Measurements from ENCODE around the gene KCNAB1. TPM values are rescaled to one million over a fixed set of nuclear protein-coding genes. Genes with fewer than 3 reads are reported as not detected.

The KCNAB1 gene
- total RNA-seq, 1 donor from 2014 or later: 3.9 TPM

GRCh38 chr3:156388497-156389448 lies 268.4 kb downstream of the KCNAB1 start:
- Histone ChIP-seq H3K36me3 (no peaks in the 10 kb centered on the region), H3K27ac (no peak overlapping the region), H3K27me3 (no peaks in the 10 kb centered on the region), H3K4me3 (no peak overlapping the region), H3K4me1 (no peaks in the 10 kb centered on the region), H3K9me3 (no peaks in the 10 kb centered on the region)
- TF ChIP-seq POLR2A (IDR thresholded peaks at IDR 0.05): no peak
- TF ChIP-seq POLR2AphosphoS5 (IDR thresholded peaks at IDR 0.05; ENCODE audit: insufficient read depth in 1 of 2, low read depth in 1 of 2): no peak
- DNase-seq (ENCODE audit: extremely low spot score in 2 of 2): no peak
- intact Hi-C loops (cut with DNase I): no loop called here

DNA sequence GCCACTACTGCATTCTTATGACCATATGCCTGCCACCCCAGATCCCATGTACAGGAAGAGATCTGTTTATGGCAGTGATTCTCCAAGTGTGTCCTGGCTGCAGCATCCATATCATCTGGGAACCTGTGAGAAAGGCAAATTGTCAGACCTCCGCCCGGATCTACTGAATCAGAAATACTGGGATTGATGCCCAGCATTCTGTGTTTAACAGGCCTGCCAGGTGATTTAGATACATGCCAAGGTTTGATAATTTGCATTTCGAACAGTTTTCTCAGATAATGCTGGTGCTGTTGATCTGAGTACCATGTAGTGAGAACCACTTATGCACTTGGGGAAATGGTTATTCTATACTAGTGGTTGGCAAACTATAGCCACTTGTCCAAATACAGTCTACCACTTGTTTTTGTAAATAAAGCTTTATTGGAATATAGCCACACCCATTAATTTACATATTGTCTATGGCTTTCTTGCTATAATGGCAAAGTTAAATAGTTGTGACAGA lies 269.1 kb downstream of the KCNAB1 start:
- Histone ChIP-seq H3K27ac (no peak overlapping the region), H3K9me3 (no peaks in the 10 kb centered on the region), H3K36me3 (no peaks in the 10 kb centered on the region), H3K4me3 (no peak overlapping the region), H3K27me3 (no peaks in the 10 kb centered on the region), H3K4me1 (no peaks in the 10 kb centered on the region)
- TF ChIP-seq POLR2AphosphoS5 (IDR thresholded peaks at IDR 0.05; ENCODE audit: insufficient read depth in 1 of 2, low read depth in 1 of 2) (no peak), POLR2A (IDR thresholded peaks at IDR 0.05) (no peak), CTCF (IDR thresholded peaks at IDR 0.05) (no peak)
- intact Hi-C loops (cut with DNase I): no loop called here
- DNase-seq (ENCODE audit: extremely low spot score in 2 of 2): no peak

DNA sequence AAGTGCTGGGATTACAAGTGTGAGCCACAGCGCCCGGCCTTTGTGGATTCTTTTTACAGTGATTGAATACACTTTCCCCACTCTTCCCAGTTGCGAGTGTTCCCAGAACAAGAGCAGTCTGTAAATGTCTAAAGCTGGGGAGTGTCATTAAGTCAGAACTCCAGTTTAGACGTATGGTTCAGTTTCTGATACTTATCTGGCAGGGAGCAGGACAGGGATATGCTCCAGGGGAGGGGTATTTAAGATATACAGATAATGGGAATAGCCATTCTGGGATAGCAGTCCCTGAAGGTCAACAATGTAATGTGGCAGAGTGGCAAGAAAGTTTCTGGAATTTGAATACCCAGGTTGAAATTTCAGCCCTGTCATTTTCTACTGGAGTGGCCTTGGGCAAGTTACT lies 270.5 kb downstream of the KCNAB1 start:
- TF ChIP-seq POLR2AphosphoS5 (IDR thresholded peaks at IDR 0.05; ENCODE audit: insufficient read depth in 1 of 2, low read depth in 1 of 2): no peak
- TF ChIP-seq POLR2A (IDR thresholded peaks at IDR 0.05): no peak
- TF ChIP-seq CTCF (IDR thresholded peaks at IDR 0.05): no peak
- H3K4me3 ChIP-seq: no peak overlapping the region
- no peak for DNase-seq (ENCODE audit: extremely low spot score in 2 of 2)
- no peaks in the 10 kb centered on the region for H3K4me1 ChIP-seq
- H3K27me3 ChIP-seq: no peaks in the 10 kb centered on the region
- no peaks in the 10 kb centered on the region for H3K36me3 ChIP-seq
- intact Hi-C loops (cut with DNase I): no loop called here
- H3K9me3 ChIP-seq: no peaks in the 10 kb centered on the region
- H3K27ac ChIP-seq: no peak overlapping the region

DNA sequence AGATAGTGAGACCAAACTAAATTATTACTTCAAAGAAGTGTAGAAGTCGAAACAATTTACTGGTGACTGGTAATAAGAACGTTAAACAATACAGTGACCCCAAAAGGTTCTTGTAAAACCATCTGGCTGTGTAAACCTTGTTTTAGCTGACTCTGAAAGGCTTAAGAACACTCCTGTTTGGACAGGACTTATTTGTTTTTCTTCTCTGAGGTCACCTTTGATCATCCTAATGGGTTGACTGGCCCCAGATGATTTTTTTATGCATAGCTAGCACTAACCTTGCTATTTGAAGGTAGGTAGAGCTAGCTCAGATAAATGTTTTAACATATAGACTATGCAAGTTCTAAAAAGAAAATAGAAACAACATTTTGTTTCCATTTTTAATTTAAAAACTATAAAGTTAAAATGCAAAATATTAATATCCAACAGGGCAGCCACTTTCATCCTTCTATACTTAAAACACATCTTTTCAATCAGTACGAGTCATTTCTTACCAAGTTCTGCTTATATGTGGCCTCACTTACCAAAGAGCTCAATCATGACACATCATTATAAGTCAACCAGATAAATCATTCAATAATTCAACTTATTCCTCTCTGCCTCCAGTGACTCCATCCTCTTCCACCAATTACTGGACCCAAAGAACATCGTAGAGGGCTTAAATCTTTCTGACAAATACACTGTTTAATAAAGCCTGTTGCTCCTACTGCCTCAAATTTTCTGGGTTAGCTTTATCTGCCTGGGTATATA lies 275.8 kb downstream of the KCNAB1 start:
- no peak overlapping the region for H3K4me3 ChIP-seq
- H3K27ac ChIP-seq: no peak overlapping the region
- intact Hi-C loops (cut with DNase I): no loop called here
- no peak for TF ChIP-seq POLR2AphosphoS5 (IDR thresholded peaks at IDR 0.05; ENCODE audit: insufficient read depth in 1 of 2, low read depth in 1 of 2)
- no peak for TF ChIP-seq POLR2A (IDR thresholded peaks at IDR 0.05)
- TF ChIP-seq CTCF (IDR thresholded peaks at IDR 0.05): no peak
- no peaks in the 10 kb centered on the region for H3K4me1 ChIP-seq
- no peaks in the 10 kb centered on the region for H3K9me3 ChIP-seq
- no peaks in the 10 kb centered on the region for H3K36me3 ChIP-seq
- no peak for DNase-seq (ENCODE audit: extremely low spot score in 2 of 2)
- H3K27me3 ChIP-seq: no peaks in the 10 kb centered on the region

GRCh38 chr3:156396851-156397250 lies 276.5 kb downstream of the KCNAB1 start:
- DNase-seq (ENCODE audit: extremely low spot score in 2 of 2): no peak
- no peaks in the 10 kb centered on the region for H3K9me3 ChIP-seq
- no peaks in the 10 kb centered on the region for H3K27me3 ChIP-seq
- no peaks in the 10 kb centered on the region for H3K4me1 ChIP-seq
- H3K36me3 ChIP-seq: no peaks in the 10 kb centered on the region
- H3K4me3 ChIP-seq: no peak overlapping the region
- H3K27ac ChIP-seq: no peak overlapping the region
- no peak for TF ChIP-seq POLR2A (IDR thresholded peaks at IDR 0.05)
- no peak for TF ChIP-seq CTCF (IDR thresholded peaks at IDR 0.05)
- TF ChIP-seq POLR2AphosphoS5 (IDR thresholded peaks at IDR 0.05; ENCODE audit: insufficient read depth in 1 of 2, low read depth in 1 of 2): no peak
- intact Hi-C loops (cut with DNase I): no loop called here
